BJ (cell line): Measurements from ENCODE around the gene ORC3. TPM values are rescaled to one million over a fixed set of nuclear protein-coding genes. Genes with fewer than 3 reads are reported as not detected.
"Not testable (repeated sequence)": the region's sequence is repeated elsewhere in the genome, so short reads cannot be mapped to it uniquely, and the experiment has no call there.

ENCODE experiments used
- CTCF ChIA-PET: fragments of 350-600 bp; formaldehyde crosslinking; extraction: SDS; loops from one replicate; lab custom pipeline; 2021; ENCODE audit warnings: antibody characterized with exemption, inconsistent platforms; lab: Yijun Ruan, JAX
- POLR2A ChIA-PET: fragments of 300-600 bp; sonication (Branson Sonifier 250); formaldehyde crosslinking; extraction: SDS; loops from one replicate; lab custom pipeline; 2021; ENCODE audit warnings: antibody characterized with exemption; lab: Charles Lee
- DNase-seq: peaks from one replicate; pipeline ENCODE4 v3.0.0-alpha.2; 2011; ENCODE audit warnings: low read depth
- H3K27me3 ChIP-seq: 2 replicates; pipeline ENCODE4 v1.6.0; 2011; ENCODE audit warnings: low read length; ENCODE audit not compliant: control insufficient read depth, insufficient read depth
- H3K36me3 ChIP-seq: 2 replicates; pipeline ENCODE4 v1.5.1; 2011; ENCODE audit warnings: low read length; ENCODE audit not compliant: control insufficient read depth, insufficient read depth
- H3K4me3 ChIP-seq: 2 replicates; pipeline ENCODE4 v1.5.1; 2011; ENCODE audit warnings: low read depth, mild to moderate bottlenecking, control low read depth, low read length
- polyA plus RNA-seq: library from polyadenylated mRNA; depleted of rRNA; stranded (reverse); fragments of >200 nt; gene quantifications from 2 replicates; pipeline ENCODE4 v1.2.3, GENCODE V29; 2011
- TF ChIP-seq, protein P1 (sequence below): IDR thresholded peaks from 2 replicates; pipeline ENCODE4 v1.5.1; 2011; ENCODE audit warnings: low read depth, mild to moderate bottlenecking, control low read depth, inconsistent platforms, low read length, moderate library complexity; ENCODE audit not compliant: insufficient read depth

ORC3 gene
- polyA plus RNA-seq, 1 experiment: 17.3 TPM

DNA sequence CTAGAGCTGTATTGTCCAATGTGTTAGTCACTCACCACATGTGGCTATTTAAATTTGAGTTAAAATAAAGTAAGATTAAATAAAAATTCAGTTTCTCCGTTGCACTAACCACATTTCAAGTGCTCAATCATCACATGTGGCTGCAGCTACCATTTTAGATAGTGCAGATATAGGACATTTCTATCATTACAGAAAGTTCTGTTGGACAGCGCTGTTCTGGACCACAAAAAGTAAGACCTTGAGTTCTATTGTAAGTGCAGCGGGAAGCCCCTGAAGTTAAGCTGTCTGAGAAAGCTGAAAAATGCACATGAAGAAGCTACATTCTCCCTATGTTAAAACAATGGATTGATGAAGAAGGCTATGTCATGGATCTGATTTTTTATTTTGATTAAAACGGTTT lies 1.1 kb downstream of the ORC3 start:
- ChIA-PET CTCF (interaction anchor here (0.6 to 1.6 kb wide), 3 partner anchors 10 to 71 kb away, joined by 3 read pairs; no protein-coding TSS in a partner anchor), POLR2A (no interaction called here)
- H3K4me3 ChIP-seq: peak overlapping the region; percentile 71
- H3K36me3 ChIP-seq: no peaks in the 10 kb centered on the region; the same call in 1 of the 2 replicates
- DNase-seq: no peak
- TF ChIP-seq, protein P1, sequence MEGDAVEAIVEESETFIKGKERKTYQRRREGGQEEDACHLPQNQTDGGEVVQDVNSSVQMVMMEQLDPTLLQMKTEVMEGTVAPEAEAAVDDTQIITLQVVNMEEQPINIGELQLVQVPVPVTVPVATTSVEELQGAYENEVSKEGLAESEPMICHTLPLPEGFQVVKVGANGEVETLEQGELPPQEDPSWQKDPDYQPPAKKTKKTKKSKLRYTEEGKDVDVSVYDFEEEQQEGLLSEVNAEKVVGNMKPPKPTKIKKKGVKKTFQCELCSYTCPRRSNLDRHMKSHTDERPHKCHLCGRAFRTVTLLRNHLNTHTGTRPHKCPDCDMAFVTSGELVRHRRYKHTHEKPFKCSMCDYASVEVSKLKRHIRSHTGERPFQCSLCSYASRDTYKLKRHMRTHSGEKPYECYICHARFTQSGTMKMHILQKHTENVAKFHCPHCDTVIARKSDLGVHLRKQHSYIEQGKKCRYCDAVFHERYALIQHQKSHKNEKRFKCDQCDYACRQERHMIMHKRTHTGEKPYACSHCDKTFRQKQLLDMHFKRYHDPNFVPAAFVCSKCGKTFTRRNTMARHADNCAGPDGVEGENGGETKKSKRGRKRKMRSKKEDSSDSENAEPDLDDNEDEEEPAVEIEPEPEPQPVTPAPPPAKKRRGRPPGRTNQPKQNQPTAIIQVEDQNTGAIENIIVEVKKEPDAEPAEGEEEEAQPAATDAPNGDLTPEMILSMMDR: no peak
- H3K27me3 ChIP-seq: no peaks in the 10 kb centered on the region

DNA sequence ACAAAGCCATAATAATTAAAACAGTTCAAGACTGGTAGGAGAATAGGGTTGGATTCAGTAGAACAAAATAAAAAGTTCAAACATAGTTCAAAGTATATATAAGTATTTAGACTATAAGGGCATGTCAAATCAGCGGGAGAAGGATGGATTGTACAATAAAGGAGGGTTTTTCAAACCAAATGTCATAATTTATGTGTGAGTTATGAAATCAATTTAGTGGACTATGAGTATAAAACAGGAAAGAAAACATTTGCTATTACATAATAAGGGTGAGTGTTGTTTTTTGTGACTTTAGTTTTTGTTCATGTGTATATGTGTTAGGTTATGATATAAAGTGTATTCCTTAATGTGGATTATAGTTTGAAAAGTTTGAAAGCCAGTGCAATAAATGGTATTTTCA lies 10.6 kb downstream of the ORC3 start:
- H3K36me3 ChIP-seq: peaks cover 1% of the 10 kb centered on the region; the same call in 1 of the 2 replicates
- no peak overlapping the region for H3K4me3 ChIP-seq
- H3K27me3 ChIP-seq: no peaks in the 10 kb centered on the region
- DNase-seq: no peak
- TF ChIP-seq, protein P1: no peak
- CTCF ChIA-PET: no interaction called here
- POLR2A ChIA-PET: no interaction called here

GRCh38 chr6:87606199-87606598 lies 16.3 kb downstream of the ORC3 start:
- CTCF ChIA-PET: interaction anchor here (0.7 kb wide), 1 partner anchor 23 kb away, joined by 4 read pairs; no protein-coding TSS in a partner anchor
- no peak for DNase-seq
- Histone ChIP-seq H3K27me3 (no peaks in the 10 kb centered on the region), H3K4me3 (no peak overlapping the region), H3K36me3 (peaks cover 2% of the 10 kb centered on the region; the same call in 1 of the 2 replicates)
- POLR2A ChIA-PET: no interaction called here
- TF ChIP-seq, protein P1: no peak

DNA sequence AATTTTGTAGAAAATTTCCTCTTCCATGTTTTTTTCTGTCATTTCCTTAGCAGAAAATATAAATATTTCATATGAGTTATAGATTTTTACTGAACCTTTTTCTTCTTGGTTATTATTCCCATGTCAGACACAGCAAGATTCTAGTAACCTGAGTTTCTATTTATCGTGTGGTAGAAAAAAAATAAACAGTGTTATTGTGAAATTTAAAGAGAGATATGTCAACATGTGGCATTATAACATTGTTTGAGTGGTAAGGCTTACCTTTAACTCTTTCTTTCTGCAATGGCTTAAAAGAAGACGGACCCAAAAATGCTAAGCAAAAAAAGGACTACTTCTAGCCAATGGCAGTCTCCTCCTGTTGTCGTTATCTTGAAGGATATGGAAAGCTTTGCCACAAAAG lies 18.9 kb downstream of the ORC3 start:
- no peaks in the 10 kb centered on the region for H3K27me3 ChIP-seq
- DNase-seq: no peak
- peaks cover 4% of the 10 kb centered on the region for H3K36me3 ChIP-seq
- H3K4me3 ChIP-seq: no peak overlapping the region
- ChIA-PET CTCF (no interaction called here), POLR2A (no interaction called here)
- TF ChIP-seq, protein P1: no peak

GRCh38 chr6:87613018-87613417 lies 23.1 kb downstream of the ORC3 start:
- CTCF ChIA-PET, DNase-seq, H3K27me3 ChIP-seq, POLR2A ChIA-PET, H3K36me3 ChIP-seq, H3K4me3 ChIP-seq: not testable (repeated sequence)

DNA sequence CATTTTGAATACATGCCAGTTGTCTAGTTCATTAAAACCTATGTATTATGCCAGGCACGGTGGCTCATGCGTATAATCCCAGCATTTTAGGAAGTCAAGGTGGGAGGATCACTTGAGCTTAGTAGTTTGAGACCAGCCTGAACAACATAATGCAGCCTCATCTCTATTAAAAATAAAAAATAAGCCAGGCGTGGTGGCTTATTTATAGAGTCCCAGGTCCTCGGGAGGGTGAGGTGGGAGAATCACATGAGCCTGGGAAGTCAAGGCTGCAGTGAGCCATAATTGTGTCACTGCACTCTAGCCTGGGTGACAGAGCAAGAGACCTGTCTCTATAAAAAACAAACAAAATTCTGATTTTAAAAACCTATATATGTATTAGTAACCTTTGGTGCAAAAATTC lies 27.5 kb downstream of the ORC3 start:
- no peak for DNase-seq
- Histone ChIP-seq H3K36me3 (peaks cover 2% of the 10 kb centered on the region), H3K4me3 (no peak overlapping the region), H3K27me3 (no peaks in the 10 kb centered on the region)
- CTCF ChIA-PET: interaction anchor here (1.0 to 1.5 kb wide), 3 partner anchors 9 to 12 kb away, joined by 3 to 4 read pairs (median 3); no protein-coding TSS in a partner anchor
- TF ChIP-seq, protein P1: no peak
- POLR2A ChIA-PET: no interaction called here
